GM21576 (cell line): Measurements from ENCODE around the gene OCA2.
"Not testable (repeated sequence)": the region's sequence is repeated elsewhere in the genome, so short reads cannot be mapped to it uniquely, and the experiment has no call there.

Experiments used
- ATAC-seq: cut with Tn5 transposase; IDR thresholded peaks from one replicate; pipeline ENCODE4 v1.9.1; 2021; ENCODE audit warnings: mild to moderate bottlenecking, moderate library complexity; ENCODE audit not compliant: unreplicated experiment

OCA2 gene

DNA sequence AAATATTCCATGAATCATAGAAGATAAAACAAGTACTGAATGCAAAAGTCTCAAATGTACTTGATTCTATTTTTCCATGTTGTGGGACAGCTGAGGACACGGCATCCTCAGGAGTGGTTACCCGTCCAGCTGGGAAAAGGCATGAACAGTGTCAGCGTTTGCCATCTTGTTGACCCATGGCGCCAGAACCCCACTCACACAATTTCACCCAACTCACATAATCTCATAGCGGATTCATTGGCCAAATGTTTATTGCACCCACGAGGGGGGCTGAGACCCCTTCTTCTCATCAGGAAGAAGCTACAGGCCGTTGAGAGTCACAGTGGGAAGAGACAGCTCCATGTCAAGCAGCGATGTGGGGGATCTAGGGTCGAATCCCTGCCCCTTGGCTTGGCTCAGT lies 72.9 kb downstream of the OCA2 start:
- no peak for ATAC-seq

DNA sequence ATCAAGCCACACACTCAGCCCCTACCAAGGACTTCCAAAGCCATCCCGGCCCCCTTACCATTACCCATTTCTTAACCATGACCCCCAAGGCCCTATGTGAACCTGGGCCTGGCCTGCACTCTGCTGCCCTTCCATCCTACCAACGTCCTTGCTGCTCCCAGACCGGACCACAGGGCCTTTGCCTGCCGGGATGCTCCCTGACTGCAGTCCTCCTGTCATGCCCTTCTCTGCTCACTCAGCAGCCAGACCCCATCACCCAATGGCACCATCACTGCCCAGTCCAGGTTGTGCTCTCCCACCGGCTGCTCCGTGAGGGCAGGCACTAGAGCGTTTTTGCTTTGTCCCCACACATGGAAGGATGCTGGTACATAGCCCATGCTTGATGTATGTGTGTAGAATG lies 73.7 kb downstream of the OCA2 start:
- ATAC-seq = no peak

DNA sequence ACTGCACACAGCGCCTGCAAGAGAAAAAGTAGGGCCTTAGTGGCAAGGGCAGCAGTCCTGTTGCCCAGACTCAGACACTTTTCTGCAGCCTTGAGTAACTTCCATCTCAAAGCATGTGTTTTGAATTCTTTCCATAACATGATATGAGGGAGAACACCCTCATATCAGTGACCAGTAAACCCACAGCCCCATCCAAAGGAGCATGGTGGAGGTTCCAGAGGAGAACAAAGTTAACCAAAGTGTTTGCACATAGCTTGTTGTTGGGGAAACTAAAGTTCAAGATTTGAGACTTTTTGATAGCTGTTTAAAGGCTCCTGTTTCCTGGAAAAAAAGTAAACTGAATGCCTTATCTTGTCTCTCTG lies 74.2 kb downstream of the OCA2 start:
- no peak for ATAC-seq

DNA sequence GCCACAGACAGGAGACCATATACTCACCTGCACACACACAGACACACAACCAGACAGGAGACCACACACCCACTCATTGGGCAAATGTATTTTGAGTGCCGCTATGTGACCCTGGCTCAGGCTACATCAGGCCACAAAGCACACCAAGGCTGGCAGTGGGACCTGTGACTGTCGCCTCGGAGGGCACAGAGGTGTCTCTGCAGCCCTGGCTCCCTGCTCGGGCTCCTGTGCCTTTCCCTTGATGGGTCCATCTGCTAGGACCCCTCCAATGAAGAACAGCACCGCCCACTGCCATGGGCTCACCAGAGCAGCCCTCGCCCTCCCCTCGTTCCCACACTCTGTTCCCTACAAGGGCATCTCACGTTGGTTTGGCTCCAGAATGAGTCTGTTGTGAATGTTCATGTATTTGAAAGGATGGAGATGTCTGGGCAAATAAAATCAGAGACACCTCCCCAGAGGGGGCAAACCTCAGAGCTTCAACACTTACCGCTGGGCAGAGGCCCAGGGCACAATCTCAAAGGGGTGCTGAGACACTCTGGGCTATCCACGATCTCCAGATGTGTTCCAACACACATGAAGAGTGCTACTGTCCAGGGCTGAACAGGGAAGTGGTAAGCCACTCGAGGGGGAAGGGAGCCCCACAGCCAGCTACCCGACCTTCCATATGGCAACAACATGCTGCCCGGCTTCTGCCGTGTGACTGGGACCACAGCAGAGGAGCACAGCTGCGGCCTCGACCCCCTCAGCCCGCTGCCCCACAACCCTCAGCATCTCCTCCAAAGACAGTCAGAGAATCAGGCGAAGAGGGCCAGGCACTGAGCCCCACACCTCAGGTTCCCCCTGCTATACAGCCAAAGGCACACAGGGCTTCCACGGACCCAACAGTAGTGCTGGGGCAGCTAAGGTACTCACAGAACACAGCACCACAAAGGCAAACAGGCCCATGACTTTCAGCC lies 74.9 kb downstream of the OCA2 start:
- ATAC-seq = no peak

DNA sequence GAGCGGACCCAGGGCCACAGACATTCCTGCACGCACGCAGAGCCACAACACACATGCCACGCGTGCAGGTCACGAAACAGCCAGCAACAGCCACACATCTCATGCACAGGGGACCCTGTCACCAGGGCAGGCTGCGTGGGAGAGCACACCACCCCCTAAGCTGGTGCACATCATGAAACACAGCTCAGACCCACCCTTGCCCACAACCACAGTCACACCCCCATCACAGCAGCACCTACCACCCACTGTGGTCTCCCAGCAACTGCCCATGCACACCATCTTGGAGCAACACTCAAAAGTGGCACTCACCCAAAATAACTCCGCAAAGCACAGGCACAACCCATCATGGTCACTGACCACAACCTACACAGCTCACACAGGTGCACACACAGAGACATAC lies 75.7 kb downstream of the OCA2 start:
- no peak for ATAC-seq

DNA sequence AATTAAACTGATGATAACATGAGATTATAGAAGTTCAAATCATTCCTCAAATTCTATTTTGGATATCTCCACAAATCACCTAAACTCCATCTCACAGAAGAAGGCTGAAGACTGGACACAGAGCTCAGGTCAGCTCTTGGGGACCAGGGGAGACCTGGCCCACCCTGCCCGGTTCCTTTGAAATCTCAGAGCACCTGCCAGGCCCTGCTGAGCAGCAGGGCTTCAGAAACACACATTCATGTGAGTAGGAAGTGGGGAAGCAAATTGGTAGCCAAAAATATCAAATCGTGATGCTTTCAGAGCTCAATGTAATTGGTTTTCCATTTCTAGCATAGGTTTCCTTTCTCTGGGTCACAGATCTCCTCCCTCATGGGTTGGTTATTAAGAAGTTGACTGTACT lies 76.2 kb downstream of the OCA2 start:
- ATAC-seq = no peak

DNA sequence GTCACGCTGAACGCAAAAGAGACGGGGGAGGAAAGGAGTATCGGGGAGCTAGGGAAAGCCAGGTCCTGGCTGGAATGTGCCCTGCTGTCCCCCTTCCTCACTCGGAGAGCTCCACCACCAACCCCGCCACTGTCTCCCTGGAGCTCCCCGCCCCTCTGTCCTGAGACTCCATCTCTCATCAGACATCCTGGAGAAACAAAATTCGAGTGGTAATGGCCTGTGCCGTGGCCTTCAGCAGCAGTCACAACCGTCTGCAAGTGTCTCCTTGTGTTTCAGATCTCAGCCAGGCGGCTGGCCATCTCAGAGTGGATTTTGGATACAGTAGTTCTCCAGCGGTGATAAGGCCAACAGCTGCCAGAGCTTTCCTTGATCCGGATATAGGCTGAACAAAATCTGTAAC lies 76.9 kb downstream of the OCA2 start:
- no peak for ATAC-seq

DNA sequence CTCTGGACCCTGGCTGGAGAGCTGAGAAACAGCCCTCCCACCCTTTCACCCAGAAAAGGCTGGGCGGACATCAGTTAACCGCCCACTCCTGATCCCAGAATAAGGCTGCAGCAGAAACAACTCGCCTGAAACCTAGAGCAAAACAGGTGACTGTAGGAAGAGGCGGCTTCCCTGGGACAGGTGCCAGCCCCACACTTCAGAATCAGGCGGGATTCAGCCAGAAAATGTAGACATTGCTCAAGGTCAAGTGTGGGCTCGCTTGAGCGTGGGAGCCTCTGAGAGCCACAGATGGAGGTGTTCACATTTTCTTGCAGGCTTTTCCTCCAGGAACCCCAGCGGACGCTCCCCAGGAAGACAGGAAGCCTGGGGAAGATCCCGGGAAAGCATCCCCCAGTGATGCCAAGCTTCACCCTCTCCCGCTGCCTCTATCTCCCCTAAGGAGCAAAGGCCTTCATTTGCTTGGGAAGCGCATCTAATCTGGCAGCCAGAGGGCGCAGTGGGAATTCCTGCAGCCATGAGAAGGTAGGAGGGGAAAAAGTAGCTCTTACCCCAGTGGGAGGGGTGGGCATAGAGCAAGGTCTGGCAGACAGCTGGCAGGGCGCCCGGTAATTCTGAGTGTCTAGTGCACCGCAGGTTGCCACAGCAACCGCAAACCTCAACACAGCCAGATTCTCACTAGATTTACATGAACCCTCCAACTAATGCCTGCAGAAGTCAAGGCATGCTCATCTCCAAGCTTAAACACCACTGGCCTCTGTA lies 77.7 kb downstream of the OCA2 start:
- no peak for ATAC-seq

DNA sequence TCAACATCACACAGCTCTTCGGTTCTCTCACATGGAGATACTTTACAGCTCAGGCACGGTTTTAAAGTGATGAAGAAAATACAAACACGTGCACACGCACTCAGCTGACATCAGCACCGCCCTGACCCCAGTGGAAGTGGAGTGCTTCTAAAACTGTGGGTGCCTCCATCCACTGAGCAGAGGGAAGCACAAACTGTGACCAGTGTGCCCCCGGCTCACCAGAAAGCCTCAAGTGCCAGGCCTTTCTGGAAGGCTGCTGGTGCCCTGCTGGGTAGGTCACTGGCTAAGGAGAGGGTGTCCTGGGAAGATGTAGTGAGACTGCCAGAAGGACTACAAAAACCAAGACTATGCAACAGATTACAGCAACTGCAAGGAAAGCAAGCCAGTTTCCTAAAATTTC lies 78.5 kb downstream of the OCA2 start:
- no peak for ATAC-seq

DNA sequence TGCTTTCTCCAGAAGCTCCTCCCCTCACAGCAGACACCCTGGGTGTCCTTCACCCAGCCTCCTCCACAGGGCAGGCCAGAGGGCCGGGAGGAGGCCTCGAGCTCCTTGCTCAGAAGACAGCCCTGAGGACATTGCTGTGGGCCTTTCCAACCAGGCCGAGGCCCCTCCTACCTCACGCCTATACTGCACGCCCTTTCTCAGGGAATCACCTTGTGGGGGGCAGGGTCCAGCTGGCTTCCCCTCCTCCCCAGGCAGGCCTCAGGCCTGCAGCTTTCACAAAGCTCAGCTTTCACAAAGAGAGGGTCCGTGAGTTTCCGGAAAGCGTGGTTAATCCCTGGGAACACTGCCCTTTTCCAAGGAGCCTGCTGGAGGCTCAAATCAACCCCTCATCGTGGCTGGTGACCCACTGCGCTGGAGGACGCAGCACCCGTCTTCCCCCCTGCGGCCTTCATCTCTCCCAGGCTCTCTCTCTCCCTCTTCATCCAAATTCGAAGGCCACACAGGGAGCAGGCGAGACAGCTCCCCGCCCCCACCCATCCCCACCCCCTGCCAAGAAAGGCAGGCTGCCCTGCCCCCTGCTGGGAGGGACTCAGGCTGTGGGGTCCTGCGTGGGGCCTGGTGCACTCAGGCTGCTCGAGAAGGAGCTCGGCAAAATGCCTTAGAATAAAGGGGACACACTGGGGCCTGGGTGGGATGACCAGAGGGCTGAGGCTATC lies 79.4 kb downstream of the OCA2 start:
- ATAC-seq = no peak

DNA sequence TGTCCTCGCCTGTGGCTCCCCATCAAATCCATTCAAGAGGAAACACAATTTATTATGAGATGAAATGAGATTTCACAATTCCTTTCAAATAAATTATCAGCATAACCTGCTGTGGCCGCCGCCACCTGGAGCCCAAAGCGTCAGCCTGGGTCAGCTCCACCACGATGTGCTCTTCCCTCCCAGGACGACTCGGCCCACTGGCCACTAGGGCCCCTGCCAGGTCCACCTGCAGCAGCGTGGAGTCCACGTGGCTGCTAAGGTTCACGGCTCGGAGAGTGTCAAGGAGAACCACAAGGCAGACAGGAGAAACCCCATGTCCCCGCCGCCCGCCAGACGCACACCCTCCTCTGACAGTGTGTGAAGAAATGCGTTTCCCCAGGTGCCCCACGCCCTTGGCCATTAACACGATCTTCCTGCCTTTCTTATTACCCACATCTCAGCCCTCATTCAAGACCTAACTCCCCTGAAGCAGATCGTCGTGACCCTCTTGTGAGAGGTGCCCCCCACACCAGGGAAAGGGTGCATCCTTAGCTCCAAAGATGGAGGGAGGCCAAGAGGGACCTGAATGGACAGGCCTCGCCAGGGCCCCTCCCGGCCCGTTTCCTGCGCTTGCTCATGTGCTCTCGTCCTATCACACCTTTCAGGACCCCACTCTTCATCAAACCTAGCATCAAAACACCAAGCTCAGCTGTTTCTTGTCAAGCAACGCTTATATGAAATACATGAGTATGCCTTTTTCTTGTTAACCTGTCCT lies 80.6 kb downstream of the OCA2 start:
- no peak for ATAC-seq

DNA sequence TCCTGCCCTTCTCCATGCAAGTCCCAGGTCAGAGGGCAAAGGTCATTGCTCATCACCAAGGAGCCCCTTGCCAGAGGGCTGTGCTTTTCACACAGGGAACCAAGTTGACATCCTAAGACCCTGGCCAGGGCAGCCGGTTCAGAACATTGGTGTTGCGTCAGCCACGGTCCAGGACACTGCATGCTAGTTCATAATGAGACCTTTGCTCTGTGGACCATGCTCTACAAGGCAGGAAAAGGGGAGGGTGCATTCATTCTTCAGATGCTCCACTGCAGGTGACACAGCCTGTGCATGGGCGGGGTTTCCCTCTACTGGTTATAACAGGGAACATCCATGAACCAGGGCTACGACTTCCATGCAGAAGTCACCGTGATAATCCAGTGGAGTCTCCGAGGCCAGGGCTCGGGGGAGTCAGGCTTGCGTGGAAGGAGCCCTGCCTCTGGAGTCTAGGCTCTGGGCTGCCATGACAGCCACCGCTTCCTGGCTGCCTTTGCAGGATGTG lies 81.6 kb downstream of the OCA2 start:
- ATAC-seq = no peak

DNA sequence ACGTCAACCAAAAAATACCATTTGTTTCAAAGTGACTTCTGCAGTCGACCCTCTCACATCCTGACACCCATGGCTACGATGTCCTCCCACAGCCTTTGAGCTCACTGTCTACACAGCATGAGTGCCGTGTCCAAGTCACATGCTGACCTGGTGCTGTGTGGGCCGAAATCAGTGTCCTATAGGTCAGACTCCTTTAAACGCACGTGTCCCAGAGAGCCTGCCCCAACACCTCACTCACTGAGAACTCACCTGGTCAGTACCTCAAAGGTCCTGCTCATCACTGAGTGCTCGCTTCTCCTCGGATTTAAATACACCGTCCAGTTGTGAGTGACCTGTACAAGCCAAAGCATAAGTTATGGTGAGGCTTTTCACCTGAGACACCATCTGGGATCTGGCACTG lies 83.3 kb downstream of the OCA2 start:
- ATAC-seq = no peak

DNA sequence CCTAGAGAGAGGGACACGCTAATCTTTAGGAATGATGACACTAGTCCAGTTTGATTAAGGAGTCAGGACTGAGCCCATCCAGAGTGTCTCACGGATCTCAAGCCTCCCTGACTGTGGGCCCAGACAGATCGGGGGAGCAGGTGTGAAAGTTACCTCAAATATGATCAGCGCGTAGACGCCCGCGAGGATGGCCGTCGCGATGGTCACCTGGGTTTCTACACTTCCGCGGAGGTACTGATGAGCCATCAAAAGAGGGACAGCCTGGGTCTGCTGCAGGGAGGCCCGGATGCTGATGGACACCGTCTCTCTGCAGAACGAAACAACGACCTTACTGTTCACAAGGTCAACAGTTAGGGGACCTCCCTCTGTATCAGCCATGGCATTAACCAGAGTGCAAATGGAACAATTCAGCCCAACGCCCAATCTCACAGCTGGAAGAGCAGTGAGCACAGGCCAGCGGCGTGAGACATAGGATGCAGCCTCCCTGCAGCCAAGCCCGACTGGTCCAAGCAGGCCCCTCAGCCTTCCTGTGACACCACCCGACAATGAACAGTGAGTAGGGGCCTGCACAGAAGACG lies 84.4 kb downstream of the OCA2 start:
- no peak for ATAC-seq

DNA sequence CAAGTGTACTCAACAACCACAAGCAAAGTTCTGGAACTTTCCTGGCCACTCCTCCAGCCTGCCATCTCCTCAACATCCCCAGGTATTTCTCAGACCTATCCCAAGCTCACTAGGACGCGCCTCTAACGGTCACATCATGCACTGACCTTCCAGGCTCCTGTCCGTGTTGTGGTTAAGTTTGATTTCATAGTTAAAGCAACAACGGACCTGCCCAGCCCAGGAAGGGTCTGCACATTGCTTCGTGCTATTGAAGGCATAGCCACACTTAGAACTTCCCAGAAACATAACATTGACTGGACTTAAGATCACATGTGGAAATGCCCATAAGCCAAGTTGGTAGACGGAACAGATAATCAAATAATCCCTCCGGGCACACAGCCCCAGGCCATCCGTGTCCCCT lies 85.1 kb downstream of the OCA2 start:
- ATAC-seq = no peak

DNA sequence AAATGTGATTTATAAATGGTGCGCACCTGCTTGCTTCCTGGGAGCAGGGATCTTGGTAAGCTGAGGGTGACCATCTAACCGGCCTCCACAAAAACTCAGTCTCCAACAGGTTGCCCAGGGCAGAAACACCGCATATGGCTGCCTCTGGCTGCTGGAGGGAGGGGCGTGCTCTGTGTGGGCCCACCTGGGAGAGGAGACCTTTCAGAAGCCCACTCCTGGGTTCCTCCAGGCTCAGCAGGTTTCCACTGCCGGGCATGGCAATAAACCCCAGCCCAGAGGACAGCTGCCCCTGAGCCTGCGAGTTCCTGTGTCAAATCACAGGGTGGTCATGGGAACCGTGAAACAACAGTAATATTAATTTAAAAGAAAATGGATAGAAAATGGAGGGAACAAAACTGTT lies 85.6 kb downstream of the OCA2 start:
- no peak for ATAC-seq

DNA sequence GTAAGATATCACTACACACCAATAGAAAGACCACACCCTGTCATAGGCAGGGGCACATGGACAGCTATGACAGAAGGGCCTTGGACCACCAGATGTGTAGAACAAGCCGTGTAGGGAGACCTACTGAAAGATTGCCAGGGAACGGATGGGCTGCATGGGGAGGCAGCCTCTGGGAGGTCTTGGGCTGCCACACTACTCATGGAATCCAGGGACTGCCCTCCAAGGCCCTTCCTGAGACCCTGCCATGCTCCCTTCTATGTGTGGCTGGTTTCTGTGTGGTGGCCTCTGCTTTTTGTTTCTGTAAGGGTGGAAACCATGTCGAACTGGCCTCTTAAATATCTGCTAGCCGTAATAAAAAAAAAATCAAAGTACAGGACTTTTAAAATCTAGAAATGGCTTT lies 86.9 kb downstream of the OCA2 start:
- ATAC-seq = no peak

DNA sequence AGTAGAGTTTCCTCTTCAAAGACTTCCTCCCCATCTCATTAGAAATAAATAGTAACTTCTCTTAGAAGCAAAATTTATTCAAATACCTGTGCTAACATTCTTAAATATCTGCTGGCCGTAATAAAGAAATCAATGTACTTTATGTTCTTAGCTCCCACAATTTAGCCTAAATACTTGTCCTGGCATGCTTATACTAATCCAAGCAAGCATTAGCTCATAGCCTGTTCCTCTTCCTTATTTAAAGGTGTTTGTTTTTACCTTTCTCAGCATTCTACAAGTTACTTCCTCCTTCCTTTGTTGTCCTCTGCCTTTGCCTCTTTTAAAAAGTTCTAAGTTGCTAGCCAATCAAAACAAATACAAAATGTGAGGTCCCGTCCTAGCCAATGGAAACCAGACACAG lies 90.9 kb downstream of the OCA2 start:
- not testable (repeated sequence) for ATAC-seq

DNA sequence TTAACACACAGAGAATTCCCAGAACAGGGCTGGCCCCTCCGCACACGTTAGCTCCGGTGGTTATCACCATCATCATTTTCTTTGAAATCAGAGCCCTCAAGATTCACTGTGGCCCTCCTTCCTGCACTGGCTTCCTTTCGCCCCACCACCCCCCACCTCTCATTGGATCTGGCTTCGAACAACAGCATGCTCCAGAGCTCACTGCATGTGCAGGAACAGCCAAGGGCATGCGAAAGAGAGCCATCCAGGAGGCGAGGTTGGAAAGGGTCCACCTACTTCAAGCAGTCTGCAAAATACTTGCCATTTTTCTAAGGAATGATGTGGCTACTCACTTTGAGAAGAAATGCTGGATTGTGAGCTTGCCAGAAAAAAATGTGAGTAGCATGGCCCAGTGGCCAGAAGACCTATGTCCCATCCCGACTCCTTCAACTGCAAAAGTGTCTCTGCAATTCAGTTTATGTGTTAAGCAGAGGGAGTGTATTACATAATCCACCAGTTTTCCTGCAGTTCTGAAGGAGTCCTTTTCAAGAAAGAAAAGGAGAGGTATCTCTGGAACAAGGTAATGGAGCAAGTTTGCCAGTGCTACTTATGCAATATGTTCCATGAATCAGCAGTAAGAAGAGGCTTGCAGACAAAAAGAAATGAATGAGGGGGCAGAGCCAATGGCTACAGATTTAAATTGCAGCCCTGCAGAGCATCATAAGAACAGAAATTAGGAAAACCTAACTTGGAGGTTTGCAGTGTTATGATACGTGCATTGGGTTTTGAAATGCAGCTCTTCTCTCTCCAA lies 92.8 kb downstream of the OCA2 start:
- ATAC-seq = no peak
